Measurements from ENCODE around the gene GREB1L. TPM values are rescaled to one million over a fixed set of nuclear protein-coding genes. Genes with fewer than 3 reads are reported as not detected.

The GREB1L gene
- total RNA-seq, 3 donors from 2014 or later, result 0.26 to 1.0 (median 0.29) TPM

DNA sequence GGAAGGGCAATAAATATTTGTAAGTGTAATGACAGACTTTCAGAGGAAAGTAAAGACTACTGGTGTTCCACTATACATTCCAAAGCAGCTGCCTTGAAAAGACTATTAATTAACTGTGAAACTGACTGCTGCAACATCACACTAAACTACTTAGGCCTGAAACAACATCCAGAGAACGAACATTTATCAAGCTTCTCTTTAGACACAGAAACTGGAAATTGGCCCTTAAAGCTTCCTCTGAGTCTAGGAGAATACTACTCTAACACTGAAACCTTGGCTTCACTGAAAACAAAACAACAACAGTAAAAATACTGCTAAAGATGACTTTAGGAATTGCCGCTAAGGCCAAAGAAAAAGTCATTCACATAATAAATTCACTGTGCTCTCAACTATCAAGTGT is 283.9 kb downstream of the GREB1L start:
- H3K4me3 ChIP-seq, result no peak overlapping the region
- H3K36me3 ChIP-seq (ENCODE audit: low read depth), result peaks cover 5% of the 10 kb centered on the region
- no peaks in the 10 kb centered on the region for H3K9me3 ChIP-seq
- H3K4me1 ChIP-seq (ENCODE audit: low read depth), result no peaks in the 10 kb centered on the region
- no peak for TF ChIP-seq CTCF (IDR thresholded peaks at IDR 0.05)
- intact Hi-C loops (cut with DNase I, micrococcal nuclease), result no loop called here
- no peak for ATAC-seq
- no peak for DNase-seq

GRCh38 chr18:21526463-21526862 is 284.4 kb downstream of the GREB1L start:
- no peak for ATAC-seq
- Histone ChIP-seq H3K9me3 (no peaks in the 10 kb centered on the region), H3K4me3 (no peak overlapping the region), H3K36me3 (ENCODE audit: low read depth) (peaks cover 5% of the 10 kb centered on the region), H3K4me1 (ENCODE audit: low read depth) (no peaks in the 10 kb centered on the region)
- TF ChIP-seq CTCF (IDR thresholded peaks at IDR 0.05), result no peak
- DNase-seq, result no peak
- intact Hi-C loops (cut with DNase I, micrococcal nuclease), result no loop called here

DNA sequence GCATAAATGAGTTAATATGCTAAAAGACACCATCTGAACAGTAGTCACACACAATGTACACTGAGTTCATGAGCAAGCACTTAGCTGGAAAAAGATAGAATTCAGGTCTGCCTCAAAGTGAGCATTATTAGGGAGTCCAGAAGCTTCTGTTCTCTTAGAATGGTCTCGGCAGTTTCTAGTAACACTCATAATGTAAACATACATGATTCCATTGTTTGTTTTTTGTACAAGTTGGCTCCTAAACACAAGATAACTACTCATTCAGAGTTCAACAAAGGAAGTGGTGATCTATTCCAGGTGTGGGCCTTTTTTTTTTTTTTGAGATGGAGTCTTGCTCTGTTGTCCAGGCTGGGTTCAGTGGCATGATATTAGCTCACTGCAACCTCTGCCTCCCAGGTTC is 292.3 kb downstream of the GREB1L start:
- H3K4me3 ChIP-seq, result no peak overlapping the region
- intact Hi-C loops (cut with DNase I, micrococcal nuclease), result no loop called here
- TF ChIP-seq CTCF (IDR thresholded peaks at IDR 0.05), result no peak
- H3K4me1 ChIP-seq (ENCODE audit: low read depth), result no peaks in the 10 kb centered on the region
- DNase-seq (no peak), ATAC-seq (no peak)
- H3K9me3 ChIP-seq, result no peaks in the 10 kb centered on the region
- H3K36me3 ChIP-seq (ENCODE audit: low read depth), result peaks cover 9% of the 10 kb centered on the region

DNA sequence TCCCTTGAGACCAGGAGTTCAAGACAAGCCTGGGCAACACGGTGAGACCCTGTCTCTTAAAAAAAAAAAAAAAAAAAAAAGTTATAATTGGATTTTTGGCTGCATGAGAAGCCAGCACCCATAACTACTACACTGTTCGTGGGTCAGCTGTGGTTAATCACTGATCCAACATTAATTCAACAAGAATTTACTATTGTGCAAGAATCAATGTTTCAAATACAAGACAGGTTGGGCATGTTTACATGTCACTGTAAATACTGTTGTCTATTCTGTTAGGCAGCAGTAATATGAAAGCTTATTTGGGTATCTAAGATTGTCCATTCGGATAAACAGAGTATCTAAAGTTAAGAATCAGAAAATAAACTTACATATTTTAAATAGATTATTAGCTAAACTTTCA is 296.2 kb downstream of the GREB1L start:
- no peak for DNase-seq
- no peak for TF ChIP-seq CTCF (IDR thresholded peaks at IDR 0.05)
- Histone ChIP-seq H3K4me1 (ENCODE audit: low read depth) (no peaks in the 10 kb centered on the region), H3K9me3 (no peaks in the 10 kb centered on the region), H3K36me3 (ENCODE audit: low read depth) (peaks cover 7% of the 10 kb centered on the region), H3K4me3 (no peak overlapping the region)
- intact Hi-C loops (cut with DNase I, micrococcal nuclease), result no loop called here
- no peak for ATAC-seq

DNA sequence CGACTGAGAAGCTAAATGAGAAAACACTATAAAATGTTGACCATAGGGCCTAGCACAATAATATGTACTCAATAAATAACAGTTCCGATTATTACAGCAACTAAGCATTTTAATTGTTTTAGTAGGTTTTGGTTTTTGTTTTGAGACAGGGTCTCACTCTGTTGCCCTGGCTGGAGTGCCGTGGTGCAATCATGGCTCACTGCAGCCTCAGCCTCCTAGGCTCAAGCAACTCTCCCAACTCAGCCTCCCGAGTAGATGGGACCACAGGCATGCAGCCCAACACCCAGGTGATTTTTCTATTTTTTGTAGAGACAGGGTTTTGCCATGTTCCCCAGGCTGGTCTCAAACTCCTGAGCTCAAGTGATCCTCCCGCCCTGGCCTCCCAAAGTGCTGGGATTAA is 304.4 kb downstream of the GREB1L start:
- Histone ChIP-seq H3K9me3 (no peaks in the 10 kb centered on the region), H3K4me1 (ENCODE audit: low read depth) (no peaks in the 10 kb centered on the region), H3K36me3 (ENCODE audit: low read depth) (no peaks in the 10 kb centered on the region), H3K4me3 (no peak overlapping the region)
- DNase-seq (no peak), ATAC-seq (no peak)
- no peak for TF ChIP-seq CTCF (IDR thresholded peaks at IDR 0.05)
- intact Hi-C loops (cut with DNase I, micrococcal nuclease), result no loop called here

- Histone ChIP-seq H3K9me3 (no peaks in the 10 kb centered on the region), H3K4me1 (ENCODE audit: low read depth) (no peaks in the 10 kb centered on the region), H3K4me3 (no peak overlapping the region), H3K36me3 (ENCODE audit: low read depth) (no peaks in the 10 kb centered on the region)
- no peak for TF ChIP-seq CTCF (IDR thresholded peaks at IDR 0.05)
- ATAC-seq, result no peak
- intact Hi-C loops (cut with DNase I, micrococcal nuclease), result no loop called here
- no peak for DNase-seq
These were observed 306.6 kb downstream of the GREB1L start for GRCh38 chr18:21548647-21549046.

All from mucosa of descending colon (tissue), 3 donors.